ACHN (cell line): ENCODE data around the gene CNTFR.

Experiments used
- DNase-seq: peaks from one replicate; pipeline ENCODE4 v3.0.0-alpha.2; 2015
- in situ Hi-C: cut with HindIII; loops from 2 replicates; pipeline ENCODE4 v1.10.0; 2017; ENCODE audit warnings: low sequenced_read_pairs, low pct_ligation_motif_present, low pct_unique_long_range_greater_than_20kb

CNTFR gene

DNA sequence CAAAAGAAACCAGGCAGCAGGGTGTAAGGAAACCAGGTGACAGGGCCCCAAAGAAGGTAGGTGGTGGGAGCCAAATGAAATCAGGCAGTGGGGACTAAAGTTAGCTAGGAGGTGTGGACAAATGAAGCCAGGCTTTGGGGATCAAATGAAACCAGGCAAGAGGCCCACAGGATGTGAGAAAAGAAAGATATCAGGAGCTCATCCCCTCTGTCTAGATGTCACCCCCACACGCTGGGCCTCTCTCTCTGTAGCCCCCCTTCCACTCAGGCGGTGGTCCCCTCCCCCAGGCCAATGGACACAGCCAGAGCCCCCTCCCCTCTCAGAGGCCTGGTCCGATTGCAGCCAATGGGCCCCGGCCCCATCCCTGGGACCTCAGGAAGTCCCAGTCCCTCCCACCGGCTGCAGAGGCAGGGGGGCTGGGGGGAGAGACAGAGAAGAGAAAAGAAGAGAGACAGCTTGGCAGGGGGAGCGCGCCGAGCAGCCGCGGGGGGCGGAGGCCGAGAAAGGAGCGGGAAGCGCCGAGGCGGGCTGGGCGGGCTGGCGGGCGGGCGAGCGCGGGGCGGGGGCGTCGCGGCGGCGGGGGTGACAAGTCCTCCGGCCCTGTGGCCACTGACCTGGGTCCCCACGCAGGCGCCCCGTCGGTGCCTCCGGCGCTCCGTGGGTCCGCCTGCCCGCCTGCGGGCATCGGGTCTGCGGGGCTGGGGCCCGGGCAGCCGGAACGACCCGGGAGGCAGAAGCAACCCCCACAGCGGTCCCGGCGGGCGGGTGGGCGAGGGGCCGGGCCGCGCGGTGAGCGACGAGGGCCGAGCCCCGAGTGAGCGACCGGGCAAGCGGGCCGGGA lies 11.9 kb downstream of the CNTFR start:
- in situ Hi-C loops, result no loop called here
- DNase-seq, result no peak

- no peak for DNase-seq
- in situ Hi-C loops, result no loop called here
Observed at GRCh38 chr9:34576597-34577399, 12.7 kb downstream of the CNTFR start.

GRCh38 chr9:34575862-34576596 lies 13.5 kb downstream of the CNTFR start:
- no peak for DNase-seq
- in situ Hi-C loops, result no loop called here

DNA sequence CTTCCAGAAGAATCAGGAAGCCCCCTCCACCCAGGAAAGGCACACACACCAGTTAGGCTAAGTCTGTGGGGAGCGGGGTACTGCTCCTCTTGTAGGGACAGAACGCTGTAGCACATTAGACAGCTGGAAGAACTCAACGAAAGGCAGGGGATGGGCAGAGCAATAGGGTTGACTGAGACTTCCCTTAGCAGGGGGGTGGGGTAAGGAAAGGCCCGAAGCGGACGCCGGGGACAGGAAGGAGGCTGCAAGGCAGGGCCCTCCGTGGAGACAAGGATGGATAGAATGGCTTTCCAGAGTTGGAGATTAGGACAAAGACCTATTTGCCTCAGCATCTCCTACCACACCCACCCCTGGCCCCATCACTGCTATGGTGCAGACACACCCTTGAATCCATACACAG lies 14.3 kb downstream of the CNTFR start:
- in situ Hi-C loops, result no loop called here
- no peak for DNase-seq

DNA sequence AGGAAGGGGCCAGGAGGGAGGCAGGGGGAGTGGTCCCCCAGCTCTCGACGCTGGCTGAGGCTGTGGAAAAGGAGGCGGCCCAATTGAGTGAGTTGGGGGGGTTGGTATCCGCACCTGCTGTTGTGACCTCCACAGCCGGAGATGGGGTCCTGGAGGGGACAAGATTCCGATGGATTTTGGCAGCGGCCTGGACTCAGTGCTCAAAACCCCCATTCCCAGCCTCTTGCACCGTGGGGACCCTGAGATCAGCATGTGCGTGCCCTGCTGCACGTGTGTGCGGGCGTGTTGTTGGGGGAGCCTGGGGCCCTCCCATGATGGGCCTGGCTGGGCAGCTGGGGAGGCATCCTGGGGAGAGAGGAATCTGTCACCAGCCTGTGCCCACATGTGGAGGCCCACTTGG lies 15.0 kb downstream of the CNTFR start:
- DNase-seq, result no peak
- in situ Hi-C loops, result no loop called here

GRCh38 chr9:34573599-34574325 lies 15.8 kb downstream of the CNTFR start:
- in situ Hi-C loops, result no loop called here
- no peak for DNase-seq

DNA sequence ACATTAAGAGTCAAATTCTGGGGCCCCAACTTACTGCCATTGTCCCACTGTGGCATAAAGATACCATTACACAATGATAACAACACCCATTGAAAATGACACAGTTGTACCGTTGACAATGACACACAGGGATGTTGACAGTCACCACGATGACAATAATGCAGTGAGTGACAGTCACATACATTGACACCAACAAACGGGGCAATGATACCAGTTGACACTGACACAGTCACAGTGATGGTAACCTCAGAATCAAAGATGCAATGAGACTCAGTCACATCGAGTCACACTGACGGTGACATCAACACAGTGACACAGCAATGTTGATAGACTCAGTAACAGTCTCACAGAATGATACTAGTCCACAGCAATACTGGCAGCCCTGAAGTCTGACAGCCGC lies 16.9 kb downstream of the CNTFR start:
- in situ Hi-C loops, result no loop called here
- no peak for DNase-seq

- DNase-seq, result no peak
- in situ Hi-C loops, result no loop called here
Observed at GRCh38 chr9:34572092-34572491, 17.4 kb downstream of the CNTFR start.

GRCh38 chr9:34571481-34571810 lies 18.1 kb downstream of the CNTFR start:
- in situ Hi-C loops, result no loop called here
- no peak for DNase-seq

- no peak for DNase-seq
- in situ Hi-C loops, result no loop called here
Observed at GRCh38 chr9:34570809-34571480, 18.6 kb downstream of the CNTFR start.

GRCh38 chr9:34570376-34570775 lies 19.1 kb downstream of the CNTFR start:
- in situ Hi-C loops, result no loop called here

DNA sequence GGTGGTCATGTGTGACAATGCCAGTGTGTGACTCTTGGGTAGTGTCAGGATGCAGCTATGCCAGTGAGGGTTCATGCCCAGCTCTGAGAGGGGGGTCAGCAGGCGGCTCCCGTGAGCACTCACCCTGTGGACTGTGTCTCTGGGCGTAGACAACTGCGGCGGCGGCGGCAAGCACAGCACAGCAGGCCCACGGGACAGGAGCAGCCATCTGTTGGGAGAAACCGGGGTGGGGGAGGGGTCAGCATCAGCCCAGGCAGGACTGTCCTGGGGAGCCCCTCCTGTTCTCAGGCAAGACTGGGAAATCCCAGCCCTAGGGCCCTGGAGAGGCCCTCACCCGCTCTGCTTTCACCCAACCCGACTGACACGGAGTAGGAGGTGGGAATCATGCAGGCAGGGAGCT lies 20.8 kb downstream of the CNTFR start:
- in situ Hi-C loops, result no loop called here
- DNase-seq, result no peak

More at GRCh38 chr9:34570376-34570775, 19.1 kb downstream of the CNTFR start:
- DNase-seq, result no peak

DNA sequence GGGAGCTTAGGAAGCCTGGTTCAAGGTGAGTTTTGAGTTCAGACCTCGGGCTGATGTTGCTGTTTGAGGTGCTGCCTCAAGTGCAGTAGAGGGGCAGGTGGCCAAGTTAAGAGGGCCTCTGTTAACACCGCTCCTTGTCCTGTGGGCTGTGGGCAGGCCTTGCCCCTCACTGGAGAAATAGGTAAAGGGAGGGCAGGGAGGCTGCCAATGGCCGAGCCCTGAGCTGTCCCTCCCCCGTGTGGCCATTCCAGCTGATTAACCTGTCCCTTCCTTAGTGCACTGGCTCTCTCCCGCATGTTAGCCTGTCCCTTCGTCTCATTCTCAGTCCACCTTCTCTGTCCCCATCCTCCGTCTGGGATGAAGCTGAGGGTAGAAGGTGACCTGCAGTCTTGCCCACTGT lies 21.4 kb downstream of the CNTFR start:
- no peak for DNase-seq
- in situ Hi-C loops, result no loop called here

DNA sequence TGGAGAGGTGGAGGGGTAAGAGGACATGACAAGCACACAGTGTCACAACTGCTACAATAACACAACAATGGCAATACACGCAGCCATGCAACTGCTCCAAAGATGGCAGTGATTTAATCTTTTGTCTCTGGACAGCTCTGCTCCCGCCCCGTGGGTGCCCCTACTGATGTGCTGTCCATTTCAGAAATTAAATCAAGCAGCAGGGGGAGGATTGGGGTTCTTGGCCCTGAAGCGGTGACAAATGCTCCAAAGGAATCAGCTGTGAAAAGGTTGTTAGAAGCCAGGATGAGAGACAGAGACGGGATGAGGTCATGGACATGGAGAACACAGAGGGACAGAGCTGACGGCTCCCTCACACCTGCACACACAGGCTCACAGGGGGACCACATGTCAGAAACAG lies 22.6 kb downstream of the CNTFR start:
- DNase-seq, result no peak
- in situ Hi-C loops, result no loop called here

DNA sequence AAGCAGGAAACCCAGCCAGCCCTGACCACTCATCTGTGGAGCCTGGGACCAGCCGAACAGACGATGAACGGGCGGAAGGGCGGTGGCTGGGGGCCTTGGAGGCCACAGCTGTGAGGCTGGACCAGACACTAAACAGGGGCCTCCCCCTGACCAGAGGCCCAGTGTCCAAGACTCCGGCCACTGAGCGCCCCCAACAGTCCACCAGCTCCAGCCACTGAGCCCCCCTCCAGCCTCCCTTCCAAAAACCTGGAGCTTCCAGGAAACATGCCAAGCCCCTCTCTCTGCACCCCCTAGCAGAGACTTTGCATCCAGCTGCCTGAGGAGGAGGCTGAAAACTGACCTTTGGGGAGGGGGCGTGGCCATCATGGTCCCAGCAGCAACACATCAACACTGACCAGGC lies 23.2 kb downstream of the CNTFR start:
- in situ Hi-C loops, result no loop called here
- DNase-seq, result no peak

GRCh38 chr9:34565856-34566255 lies 23.7 kb downstream of the CNTFR start:
- in situ Hi-C loops, result no loop called here
- no peak for DNase-seq

DNA sequence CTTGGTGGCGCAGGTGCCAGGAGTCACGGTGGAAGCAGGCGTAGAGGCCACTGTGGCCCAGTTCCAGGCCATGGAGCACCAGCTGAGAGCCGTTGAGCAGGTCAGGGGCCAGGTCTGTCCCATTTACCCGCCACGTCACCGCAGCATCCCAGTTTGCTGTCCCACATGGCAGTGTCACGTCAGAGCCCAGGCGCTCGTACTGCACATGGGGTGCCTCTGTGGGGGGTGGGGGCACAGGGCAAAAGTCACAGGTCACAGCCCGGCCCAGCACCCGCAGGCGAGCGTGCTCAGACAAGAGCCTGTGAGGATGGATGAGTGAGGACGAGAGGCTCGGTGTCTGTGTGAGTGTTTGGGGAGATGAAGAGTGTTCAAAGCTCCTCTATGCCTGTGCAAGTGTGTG lies 24.9 kb downstream of the CNTFR start:
- in situ Hi-C loops, result no loop called here
- DNase-seq, result no peak

GRCh38 chr9:34563262-34563661 lies 26.3 kb downstream of the CNTFR start:
- in situ Hi-C loops, result no loop called here
- no peak for DNase-seq
